ENCODE measurements around the gene LAP3. TPM values are rescaled to one million over a fixed set of nuclear protein-coding genes. Genes with fewer than 3 reads are reported as not detected.

The LAP3 gene
- total RNA-seq, 6 donors from 2014 or later = 70.0 to 116 (median 94.3) TPM

DNA sequence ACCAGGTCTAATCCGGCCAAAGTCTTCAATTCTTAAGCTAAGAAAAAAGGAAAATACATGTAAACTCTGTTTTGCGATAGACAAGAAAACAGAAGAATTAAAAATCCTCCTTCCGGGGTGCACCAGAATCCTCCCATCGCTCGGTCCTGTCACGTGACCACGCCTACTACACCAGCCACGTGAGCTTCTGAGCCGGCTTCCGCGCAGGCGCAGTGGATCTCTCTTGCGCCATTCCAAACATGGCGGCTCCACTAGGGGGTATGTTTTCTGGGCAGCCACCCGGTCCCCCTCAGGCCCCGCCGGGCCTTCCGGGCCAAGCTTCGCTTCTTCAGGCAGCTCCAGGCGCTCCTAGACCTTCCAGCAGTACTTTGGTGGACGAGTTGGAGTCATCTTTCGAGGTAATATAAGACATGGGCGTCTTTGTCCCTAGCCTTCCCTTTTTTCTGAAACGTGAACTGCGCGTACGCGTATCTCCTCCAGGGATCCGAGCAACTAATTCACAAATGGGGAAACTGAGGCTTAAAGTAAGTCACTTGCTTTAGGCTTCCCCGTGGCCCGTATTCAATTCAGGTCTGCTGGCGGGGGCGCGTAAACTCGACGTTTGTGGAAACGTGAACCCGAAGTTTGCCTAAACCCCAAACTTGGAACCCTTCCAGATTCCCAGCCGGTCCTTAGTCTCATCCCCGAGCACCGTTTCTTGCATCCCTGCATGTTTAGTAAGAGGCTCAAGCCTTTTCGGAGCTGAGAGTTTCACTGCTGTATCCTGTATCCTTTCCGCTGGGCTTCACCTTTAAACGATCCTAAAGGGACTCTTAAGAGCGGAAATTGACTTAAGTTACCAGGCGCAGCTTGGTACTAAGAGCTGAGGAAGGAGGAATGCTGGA lies 37.7 kb downstream of the LAP3 start, which contains the start of gene MED28:
Gene MED28 (plus strand): TSS at position 226 of the 884 bp plus-strand sequence. CDS start 14 bp downstream, at position 240.
- peak within 1 kb of the TSS; percentile 73 to 99 (median 95) for H3K4me3 ChIP-seq
- peaks cover 2 to 26% (median 11%) of the 10 kb centered on the region in 4 donors for H3K36me3 ChIP-seq
- H3K27me3 ChIP-seq = no peaks in the 10 kb centered on the region
- 0 to 1% methylated on average over 33 to 46 of the region's 46 CpGs for WGBS, 2 donors
- H3K9me3 ChIP-seq = no peaks in the 10 kb centered on the region
- ATAC-seq (ENCODE audit: low FRiP score in 2 of 2) (peak; percentile 95 to 98), DNase-seq (peak; percentile 95 to 97)
- peak within 1 kb of the TSS; percentile 87 to 94 (median 90) for H3K27ac ChIP-seq
- TF ChIP-seq POLR2AphosphoS5 (IDR thresholded peaks at IDR 0.05) = peak; percentile 94 to 97
- TF ChIP-seq EP300 (IDR thresholded peaks at IDR 0.05) = peak in 1 of 4 donors; percentile 3
- TF ChIP-seq, protein P1, sequence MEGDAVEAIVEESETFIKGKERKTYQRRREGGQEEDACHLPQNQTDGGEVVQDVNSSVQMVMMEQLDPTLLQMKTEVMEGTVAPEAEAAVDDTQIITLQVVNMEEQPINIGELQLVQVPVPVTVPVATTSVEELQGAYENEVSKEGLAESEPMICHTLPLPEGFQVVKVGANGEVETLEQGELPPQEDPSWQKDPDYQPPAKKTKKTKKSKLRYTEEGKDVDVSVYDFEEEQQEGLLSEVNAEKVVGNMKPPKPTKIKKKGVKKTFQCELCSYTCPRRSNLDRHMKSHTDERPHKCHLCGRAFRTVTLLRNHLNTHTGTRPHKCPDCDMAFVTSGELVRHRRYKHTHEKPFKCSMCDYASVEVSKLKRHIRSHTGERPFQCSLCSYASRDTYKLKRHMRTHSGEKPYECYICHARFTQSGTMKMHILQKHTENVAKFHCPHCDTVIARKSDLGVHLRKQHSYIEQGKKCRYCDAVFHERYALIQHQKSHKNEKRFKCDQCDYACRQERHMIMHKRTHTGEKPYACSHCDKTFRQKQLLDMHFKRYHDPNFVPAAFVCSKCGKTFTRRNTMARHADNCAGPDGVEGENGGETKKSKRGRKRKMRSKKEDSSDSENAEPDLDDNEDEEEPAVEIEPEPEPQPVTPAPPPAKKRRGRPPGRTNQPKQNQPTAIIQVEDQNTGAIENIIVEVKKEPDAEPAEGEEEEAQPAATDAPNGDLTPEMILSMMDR (IDR thresholded peaks at IDR 0.05) = peak in 4 of 6 experiments; percentile 20 to 37 (median 28)
- peak; percentile 64 to 94 (median 90) for TF ChIP-seq POLR2A (IDR thresholded peaks at IDR 0.05)
- peaks cover 29 to 48% (median 36%) of the 10 kb centered on the region in 4 donors for H3K4me1 ChIP-seq

DNA sequence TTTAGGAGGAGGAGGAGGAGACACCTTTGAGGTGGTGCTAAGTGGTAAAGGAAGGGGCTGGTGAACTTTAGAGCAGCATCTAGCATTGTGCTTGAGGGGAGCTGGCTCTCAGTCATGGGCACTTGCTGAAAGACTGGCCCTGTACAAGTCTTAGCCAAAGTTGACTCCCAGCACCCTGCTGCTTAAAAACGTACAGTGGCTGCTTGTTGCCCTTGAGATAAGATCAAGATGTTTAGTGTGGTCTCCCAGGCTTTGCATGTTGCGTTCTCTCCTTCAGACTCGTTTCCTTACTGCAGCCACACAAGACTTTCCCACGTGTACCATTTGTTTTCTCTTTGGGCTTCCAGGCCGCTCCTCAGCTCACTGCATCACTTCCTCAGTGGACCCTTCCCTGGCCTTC lies 39.3 kb downstream of the LAP3 start:
- Histone ChIP-seq H3K27ac (no peak overlapping the region), H3K36me3 (peaks cover 14 to 42% (median 27%) of the 10 kb centered on the region in 4 donors), H3K4me1 (peaks cover 29 to 48% (median 36%) of the 10 kb centered on the region in 4 donors), H3K4me3 (peak overlapping the region in 2 of 4 donors; percentile 98 to 99), H3K9me3 (no peaks in the 10 kb centered on the region), H3K27me3 (no peaks in the 10 kb centered on the region)
- ATAC-seq (ENCODE audit: low FRiP score in 2 of 2) (no peak), DNase-seq (no peak)
- 46 to 59% methylated on average over 5 of the region's 5 CpGs for WGBS, 2 donors
- TF ChIP-seq EP300 (IDR thresholded peaks at IDR 0.05) = no peak
- TF ChIP-seq, protein P1 (IDR thresholded peaks at IDR 0.05) = no peak
- TF ChIP-seq POLR2A (IDR thresholded peaks at IDR 0.05) = no peak
- no peak for TF ChIP-seq POLR2AphosphoS5 (IDR thresholded peaks at IDR 0.05)

DNA sequence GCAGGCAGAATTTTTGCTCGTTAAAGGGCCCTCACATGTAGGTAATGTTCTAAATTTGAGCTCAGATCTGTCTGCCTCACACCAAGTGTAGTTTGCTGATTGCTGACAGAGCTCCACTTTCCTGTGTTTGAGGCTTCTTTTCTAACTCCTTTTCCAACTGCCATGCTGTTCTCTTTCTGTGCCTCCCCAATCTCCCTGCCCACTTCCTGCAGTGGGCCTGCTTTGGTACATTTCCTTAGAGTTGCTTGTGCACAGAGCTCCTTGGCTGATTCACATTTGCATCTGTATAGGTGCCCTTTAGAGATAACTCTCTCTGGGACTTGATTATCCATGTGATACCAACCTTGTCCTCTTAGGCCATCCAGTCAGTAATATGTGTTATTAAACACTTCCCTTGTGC lies 41.9 kb downstream of the LAP3 start:
- H3K36me3 ChIP-seq = peaks cover 34 to 69% (median 53%) of the 10 kb centered on the region in 4 donors
- TF ChIP-seq EP300 (IDR thresholded peaks at IDR 0.05) (no peak), POLR2AphosphoS5 (IDR thresholded peaks at IDR 0.05) (no peak), POLR2A (IDR thresholded peaks at IDR 0.05) (no peak)
- TF ChIP-seq, protein P1 (IDR thresholded peaks at IDR 0.05) = no peak
- WGBS, 2 donors = 0 to 29% methylated on average over 1 of the region's 1 CpG

DNA sequence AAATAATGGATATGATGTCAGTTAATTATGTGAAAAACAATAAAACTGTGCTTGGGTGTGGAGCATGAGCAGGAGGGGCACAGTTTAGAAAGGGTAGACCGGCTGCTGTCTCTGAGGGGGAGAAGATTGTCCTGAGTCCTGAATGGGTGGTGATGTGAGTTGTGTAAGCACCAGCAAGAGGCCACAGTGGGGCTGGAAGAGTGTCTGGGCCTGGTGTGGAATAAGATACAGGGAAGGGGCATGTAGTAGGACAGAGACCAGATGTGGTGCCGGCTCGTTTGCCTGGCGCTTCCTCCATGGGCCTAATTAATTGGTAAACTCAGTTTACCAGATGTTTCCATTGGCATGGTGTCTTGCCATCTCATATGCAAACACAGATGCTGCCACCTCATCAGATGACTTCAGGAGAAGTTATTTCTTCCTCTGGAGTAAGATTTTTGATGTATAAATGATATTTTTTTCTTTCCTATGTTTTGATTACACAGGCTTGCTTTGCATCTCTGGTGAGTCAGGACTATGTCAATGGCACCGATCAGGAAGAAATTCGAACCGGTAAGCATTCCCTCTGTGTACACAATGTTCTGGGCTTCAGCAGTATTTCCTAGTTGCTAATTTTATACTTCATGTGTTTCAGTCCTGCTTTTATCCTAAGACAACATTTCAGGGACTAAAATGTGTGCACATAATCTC lies 42.6 kb downstream of the LAP3 start:
- no peak overlapping the region for H3K4me3 ChIP-seq
- H3K36me3 ChIP-seq = peaks cover 35 to 75% (median 58%) of the 10 kb centered on the region in 4 donors
- no peaks in the 10 kb centered on the region for H3K9me3 ChIP-seq
- H3K4me1 ChIP-seq = peaks cover 29 to 43% (median 33%) of the 10 kb centered on the region in 4 donors
- ATAC-seq (ENCODE audit: low FRiP score in 2 of 2) (no peak), DNase-seq (no peak)
- WGBS, 2 donors = 67 to 70% methylated on average over 7 of the region's 7 CpGs
- H3K27ac ChIP-seq = no peak overlapping the region
- TF ChIP-seq, protein P1 (IDR thresholded peaks at IDR 0.05) = no peak
- H3K27me3 ChIP-seq = no peaks in the 10 kb centered on the region

More for the DNA sequence above, 41.9 kb downstream of the LAP3 start:
- no peaks in the 10 kb centered on the region for H3K27me3 ChIP-seq
- H3K9me3 ChIP-seq = no peaks in the 10 kb centered on the region
- DNase-seq (no peak), ATAC-seq (ENCODE audit: low FRiP score in 2 of 2) (no peak)
- no peak overlapping the region for H3K4me3 ChIP-seq
- peaks cover 29 to 43% (median 33%) of the 10 kb centered on the region in 4 donors for H3K4me1 ChIP-seq
- no peak overlapping the region for H3K27ac ChIP-seq

Data from upper lobe of left lung (tissue), 6 donors.